Measurements from ENCODE around the gene PDCD5. TPM values are rescaled to one million over a fixed set of nuclear protein-coding genes. Genes with fewer than 3 reads are reported as not detected.
"Not testable (repeated sequence)": the region's sequence is repeated elsewhere in the genome, so short reads cannot be mapped to it uniquely, and the experiment has no call there.

PDCD5 gene
- total RNA-seq, 1 experiment from 2014 or later = 118 TPM

DNA sequence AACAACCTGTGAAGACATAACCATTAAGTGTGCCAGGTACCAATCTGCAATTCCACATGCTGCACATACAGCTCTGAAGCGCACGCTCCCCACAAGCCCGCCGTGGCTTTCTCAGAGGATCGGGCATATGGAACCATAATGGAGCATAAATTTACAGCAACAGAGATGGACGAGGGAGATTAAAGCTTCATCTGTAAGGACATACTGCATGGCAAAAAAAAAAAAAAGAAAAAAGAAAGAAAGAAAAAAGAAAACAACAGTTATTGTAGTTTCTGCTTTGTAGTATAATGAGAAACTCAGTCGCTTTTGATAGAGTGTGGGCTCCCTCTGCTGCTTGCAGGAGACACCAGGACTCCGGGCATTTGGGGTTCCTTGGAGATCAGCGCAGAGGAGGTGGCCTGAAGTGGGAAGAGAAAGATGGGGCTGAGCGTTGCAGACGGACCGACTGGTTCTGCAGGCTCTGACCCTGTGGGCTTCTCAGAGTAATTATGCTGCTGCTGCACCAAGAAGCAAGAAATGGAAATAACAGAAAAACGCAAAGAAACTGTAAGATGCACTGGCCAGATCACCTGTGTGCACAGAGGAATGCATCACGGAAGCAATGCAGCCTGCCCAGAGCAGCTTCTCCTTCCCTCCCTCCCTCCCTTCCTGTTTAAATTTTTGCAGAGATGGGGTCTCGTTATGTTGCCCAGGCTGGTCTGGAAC lies 10.8 kb upstream of the PDCD5 start:
- peak; percentile 65 for DNase-seq
- Histone ChIP-seq H3K79me1 (ENCODE audit: insufficient read depth, low read depth, low read length, poor library complexity, severe bottlenecking) (no peaks in the 10 kb centered on the region), H4K8ac (replicated peaks; ENCODE audit: insufficient read length, low read depth, low read length) (no peak overlapping the region), H3K18ac (ENCODE audit: insufficient read length, low read depth, low read length) (no peak overlapping the region), H4K5ac (ENCODE audit: insufficient read length, low read depth, low read length) (no peak overlapping the region), H3K9me3 (ENCODE audit: control insufficient read depth, low read depth, low read length) (no peaks in the 10 kb centered on the region), H2BK20ac (ENCODE audit: low read depth, low read length, poor library complexity, severe bottlenecking) (no peak overlapping the region), H2BK5ac (ENCODE audit: insufficient read length, low read length) (no peak overlapping the region), H3K56ac (ENCODE audit: insufficient read length, low read depth, low read length) (no peak overlapping the region), H2AFZ (ENCODE audit: low read length) (no peak overlapping the region), H2BK120ac (ENCODE audit: low read depth, low read length, poor library complexity, severe bottlenecking) (no peak overlapping the region), H3K27ac (ENCODE audit: insufficient read length, low read depth, low read length) (no peak overlapping the region), H3K14ac (ENCODE audit: insufficient read depth, low read length) (no peak overlapping the region), H3K4me1 (ENCODE audit: insufficient read depth, low read length) (no peaks in the 10 kb centered on the region), H4K91ac (ENCODE audit: insufficient read length, low read depth, low read length) (no peak overlapping the region), H3K4me2 (ENCODE audit: insufficient read depth, insufficient read length, low read length) (no peak overlapping the region), H2BK15ac (ENCODE audit: low read depth, low read length) (no peak overlapping the region), H3K23me2 (ENCODE audit: insufficient read length, low read depth, low read length, poor library complexity, severe bottlenecking) (no peaks in the 10 kb centered on the region), H3T11ph (ENCODE audit: low read length) (no peak overlapping the region), H2BK12ac (ENCODE audit: insufficient read length, low read depth, low read length) (no peak overlapping the region), H3K9ac (ENCODE audit: extremely low read depth, insufficient read length, low read length) (no peak overlapping the region), H3K23ac (ENCODE audit: insufficient read length, low read depth, low read length) (no peak overlapping the region), H3K79me2 (ENCODE audit: insufficient read depth, low read length) (no peaks in the 10 kb centered on the region), H3K4ac (ENCODE audit: low read depth, low read length) (no peak overlapping the region), H4K20me1 (ENCODE audit: control insufficient read depth, insufficient read depth, insufficient read length) (no peaks in the 10 kb centered on the region), H2AK5ac (ENCODE audit: insufficient read length, low read length) (no peak overlapping the region), H3K27me3 (ENCODE audit: insufficient read depth, low read length) (no peaks in the 10 kb centered on the region)
- TF ChIP-seq, protein P1, sequence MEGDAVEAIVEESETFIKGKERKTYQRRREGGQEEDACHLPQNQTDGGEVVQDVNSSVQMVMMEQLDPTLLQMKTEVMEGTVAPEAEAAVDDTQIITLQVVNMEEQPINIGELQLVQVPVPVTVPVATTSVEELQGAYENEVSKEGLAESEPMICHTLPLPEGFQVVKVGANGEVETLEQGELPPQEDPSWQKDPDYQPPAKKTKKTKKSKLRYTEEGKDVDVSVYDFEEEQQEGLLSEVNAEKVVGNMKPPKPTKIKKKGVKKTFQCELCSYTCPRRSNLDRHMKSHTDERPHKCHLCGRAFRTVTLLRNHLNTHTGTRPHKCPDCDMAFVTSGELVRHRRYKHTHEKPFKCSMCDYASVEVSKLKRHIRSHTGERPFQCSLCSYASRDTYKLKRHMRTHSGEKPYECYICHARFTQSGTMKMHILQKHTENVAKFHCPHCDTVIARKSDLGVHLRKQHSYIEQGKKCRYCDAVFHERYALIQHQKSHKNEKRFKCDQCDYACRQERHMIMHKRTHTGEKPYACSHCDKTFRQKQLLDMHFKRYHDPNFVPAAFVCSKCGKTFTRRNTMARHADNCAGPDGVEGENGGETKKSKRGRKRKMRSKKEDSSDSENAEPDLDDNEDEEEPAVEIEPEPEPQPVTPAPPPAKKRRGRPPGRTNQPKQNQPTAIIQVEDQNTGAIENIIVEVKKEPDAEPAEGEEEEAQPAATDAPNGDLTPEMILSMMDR (conservative IDR thresholded peaks at IDR 0.05) = peak; percentile 89
- no peak overlapping the region for H3K4me3 Mint-ChIP-seq
- H3K27ac Mint-ChIP-seq = no peak overlapping the region; a peak in 1 of 7 replicates
- no peaks in the 10 kb centered on the region; a peak in 1 of 5 replicates for H3K9me3 Mint-ChIP-seq
- H3K36me3 Mint-ChIP-seq (ENCODE audit: insufficient read depth in 1 of 3, low read depth in 3 of 3) = peaks cover 0 to 2% (median 0%) of the 10 kb centered on the region in 3 experiments; a peak in 1 of 7 replicates
- peaks cover 6% of the 10 kb centered on the region for H3K27me3 Mint-ChIP-seq (ENCODE audit: low read depth)
- H3K4me1 Mint-ChIP-seq = peaks cover 3 to 5% of the 10 kb centered on the region in 2 experiments; a peak in 3 of 4 replicates
- WGBS (ENCODE audit: extremely low coverage, insufficient read length, low lambda C conversion rate) = no CpG with 5 or more reads among the region's 15 CpGs

DNA sequence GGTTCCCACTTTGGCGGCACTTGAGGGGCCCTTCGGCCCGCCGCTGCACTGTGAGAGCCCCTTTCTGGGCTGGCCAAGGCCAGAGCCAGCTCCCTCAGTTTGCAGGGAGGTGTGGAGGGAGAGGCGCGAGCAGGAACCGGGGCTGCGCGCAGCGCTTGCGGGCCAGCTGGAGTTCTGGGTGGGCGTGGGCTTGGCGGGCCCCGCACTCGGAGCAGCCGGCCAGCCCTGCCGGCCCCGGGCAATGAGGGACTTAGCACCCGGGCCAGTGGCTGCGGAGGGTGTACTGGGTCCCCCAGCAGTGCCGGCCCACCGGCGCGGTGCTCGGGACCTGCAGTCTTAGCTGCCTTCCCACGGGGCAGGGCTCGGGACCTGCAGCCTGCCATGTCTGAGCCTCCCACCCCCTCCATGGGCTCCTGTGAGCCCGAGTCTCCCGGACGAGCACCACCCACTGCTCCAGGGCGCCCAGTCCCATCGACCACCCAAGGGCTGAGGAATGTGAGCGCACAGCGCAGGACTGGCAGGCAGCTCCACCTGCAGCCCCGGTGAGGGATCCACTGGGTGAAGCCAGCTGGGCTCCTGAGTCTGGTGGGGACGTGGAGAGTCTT lies 9.4 kb upstream of the PDCD5 start:
- H2BK12ac ChIP-seq (ENCODE audit: insufficient read length, low read depth, low read length); H2BK120ac ChIP-seq (ENCODE audit: low read depth, low read length, poor library complexity, severe bottlenecking); H3K56ac ChIP-seq (ENCODE audit: insufficient read length, low read depth, low read length); H4K8ac ChIP-seq (replicated peaks; ENCODE audit: insufficient read length, low read depth, low read length); H3K4me3 Mint-ChIP-seq; H3K4me1 Mint-ChIP-seq; H3K14ac ChIP-seq (ENCODE audit: insufficient read depth, low read length); H3K18ac ChIP-seq (ENCODE audit: insufficient read length, low read depth, low read length); H2AFZ ChIP-seq (ENCODE audit: low read length); H3K79me1 ChIP-seq (ENCODE audit: insufficient read depth, low read depth, low read length, poor library complexity, severe bottlenecking); H2AK5ac ChIP-seq (ENCODE audit: insufficient read length, low read length); H3K9me3 Mint-ChIP-seq; H3K27ac Mint-ChIP-seq; H3K4ac ChIP-seq (ENCODE audit: low read depth, low read length); H3K9me3 ChIP-seq (ENCODE audit: control insufficient read depth, low read depth, low read length); DNase-seq; H3K4me1 ChIP-seq (ENCODE audit: insufficient read depth, low read length); H3K4me2 ChIP-seq (ENCODE audit: insufficient read depth, insufficient read length, low read length); H3K9ac ChIP-seq (ENCODE audit: extremely low read depth, insufficient read length, low read length); H3K23ac ChIP-seq (ENCODE audit: insufficient read length, low read depth, low read length); H4K20me1 ChIP-seq (ENCODE audit: control insufficient read depth, insufficient read depth, insufficient read length); H3K27me3 ChIP-seq (ENCODE audit: insufficient read depth, low read length); H3K23me2 ChIP-seq (ENCODE audit: insufficient read length, low read depth, low read length, poor library complexity, severe bottlenecking); H3K27ac ChIP-seq (ENCODE audit: insufficient read length, low read depth, low read length); H3K79me2 ChIP-seq (ENCODE audit: insufficient read depth, low read length); H3K27me3 Mint-ChIP-seq (ENCODE audit: low read depth); H3T11ph ChIP-seq (ENCODE audit: low read length); H2BK20ac ChIP-seq (ENCODE audit: low read depth, low read length, poor library complexity, severe bottlenecking); H2BK15ac ChIP-seq (ENCODE audit: low read depth, low read length); H4K5ac ChIP-seq (ENCODE audit: insufficient read length, low read depth, low read length); H4K91ac ChIP-seq (ENCODE audit: insufficient read length, low read depth, low read length); H2BK5ac ChIP-seq (ENCODE audit: insufficient read length, low read length); H3K36me3 Mint-ChIP-seq (ENCODE audit: insufficient read depth in 1 of 3, low read depth in 3 of 3): not testable (repeated sequence)
- no CpG with 5 or more reads among the region's 36 CpGs for WGBS (ENCODE audit: extremely low coverage, insufficient read length, low lambda C conversion rate)
